OCI-LY1 (cell line): ENCODE results near the gene CSNK1D.

Source experiments
- H2AFZ ChIP-seq: fragments of 200-600 bp; sonication (generic), shearing (Covaris generic); 2 replicates; pipeline ENCODE4 v1.6.0; 2014; ENCODE audit warnings: antibody characterized with exemption, mild to moderate bottlenecking, low read length
- H3F3A ChIP-seq: fragments of 200-600 bp; sonication (generic), shearing (Covaris generic); 2 replicates; pipeline ENCODE4 v1.6.0; 2014; ENCODE audit warnings: mild to moderate bottlenecking, antibody characterized with exemption, low read length, moderate library complexity; ENCODE audit not compliant: insufficient read depth
- H3K27ac ChIP-seq: fragments of 200-600 bp; sonication (generic); 2 replicates; pipeline ENCODE4 v1.5.1; 2014; ENCODE audit warnings: low read length, mixed run types, mild to moderate bottlenecking, low read depth; ENCODE audit not compliant: poor library complexity, severe bottlenecking
- H3K27me3 ChIP-seq: fragments of 200-600 bp; sonication (generic); 2 replicates; pipeline ENCODE4 v1.6.0; 2014; ENCODE audit warnings: antibody characterized with exemption, mild to moderate bottlenecking, low read length, moderate library complexity; ENCODE audit not compliant: insufficient read depth
- H3K36me3 ChIP-seq: fragments of 200-600 bp; sonication (generic); 2 replicates; pipeline ENCODE4 v1.6.1; 2014; ENCODE audit warnings: mild to moderate bottlenecking, antibody characterized with exemption, low read length, moderate library complexity, mixed read lengths; ENCODE audit not compliant: insufficient read depth
- H3K4me1 ChIP-seq: fragments of 200-600 bp; sonication (generic); 2 replicates; pipeline ENCODE4 v1.5.1; 2014; ENCODE audit warnings: mild to moderate bottlenecking, low read length, moderate library complexity; ENCODE audit not compliant: insufficient read depth, severe bottlenecking
- H3K4me2 ChIP-seq: fragments of 200-600 bp; sonication (generic), shearing (Covaris generic); 2 replicates; pipeline ENCODE4 v1.6.1; 2014; ENCODE audit warnings: low read length
- H3K4me3 ChIP-seq: fragments of 200-600 bp; sonication (generic); 2 replicates; pipeline ENCODE4 v1.5.1; 2014; ENCODE audit warnings: low read length, low read depth, mild to moderate bottlenecking, mixed read lengths; ENCODE audit not compliant: poor library complexity, severe bottlenecking
- H3K79me2 ChIP-seq: fragments of 200-600 bp; shearing (Covaris generic); 2 replicates; pipeline ENCODE4 v1.6.1; 2016; ENCODE audit warnings: mixed run types, low read length, mixed read lengths; ENCODE audit not compliant: insufficient read depth
- H3K9ac ChIP-seq: fragments of 200-600 bp; sonication (generic), shearing (Covaris generic); 2 replicates; pipeline ENCODE4 v1.6.1; 2014; ENCODE audit warnings: mild to moderate bottlenecking, low read length, mixed read lengths
- H3K9me2 ChIP-seq: fragments of 200-600 bp; sonication (generic), shearing (Covaris generic); 2 replicates; pipeline ENCODE4 v1.6.1; 2014; ENCODE audit warnings: low read depth, mild to moderate bottlenecking, low read length, mixed read lengths
- H3K9me3 ChIP-seq: fragments of 200-600 bp; shearing (Covaris generic); 2 replicates; pipeline ENCODE4 v1.6.1; 2014; ENCODE audit warnings: low read length, mixed read lengths
- H4K20me1 ChIP-seq: fragments of 200-600 bp; sonication (generic), shearing (Covaris generic); 2 replicates; pipeline ENCODE4 v1.6.0; 2016; ENCODE audit warnings: mild to moderate bottlenecking, low read length; ENCODE audit not compliant: insufficient read depth
- CTCF ChIP-seq: fragments of 200-600 bp; sonication (generic), shearing (Covaris generic); IDR thresholded peaks from 2 replicates; pipeline ENCODE4 v1.5.1; 2017; ENCODE audit warnings: mild to moderate bottlenecking, antibody characterized with exemption, low read length, moderate library complexity, mixed read lengths
- EZH2 ChIP-seq: fragments of 200-600 bp; sonication (generic), shearing (Covaris generic); IDR thresholded peaks from 2 replicates; pipeline ENCODE4 v1.8.0; 2017; ENCODE audit warnings: borderline replicate concordance, mixed run types, mild to moderate bottlenecking, antibody characterized with exemption, low read length, moderate library complexity, mixed read lengths

CSNK1D gene

GRCh38 chr17:82238472-82239201 lies 34.9 kb downstream of the CSNK1D start:
- Histone ChIP-seq H4K20me1 (no peaks in the 10 kb centered on the region), H3F3A (no peaks in the 10 kb centered on the region), H3K9me2 (no peaks in the 10 kb centered on the region), H3K36me3 (peaks cover 25% of the 10 kb centered on the region), H3K9me3 (no peaks in the 10 kb centered on the region), H2AFZ (no peak overlapping the region), H3K9ac (no peak overlapping the region), H3K4me3 (no peak overlapping the region), H3K79me2 (no peaks in the 10 kb centered on the region), H3K27me3 (peaks cover 7% of the 10 kb centered on the region; the same call in 1 of the 2 replicates), H3K27ac (no peak overlapping the region), H3K4me2 (no peak overlapping the region), H3K4me1 (no peaks in the 10 kb centered on the region)
- TF ChIP-seq EZH2, result no peak
- TF ChIP-seq CTCF, result no peak

- no peak for TF ChIP-seq EZH2
- no peak for TF ChIP-seq CTCF
- H3K9me2 ChIP-seq, result no peaks in the 10 kb centered on the region
- H3K79me2 ChIP-seq, result no peaks in the 10 kb centered on the region
- H3K9ac ChIP-seq, result no peak overlapping the region
- peaks cover 18% of the 10 kb centered on the region for H3K36me3 ChIP-seq
- H3K4me2 ChIP-seq, result no peak overlapping the region
- H4K20me1 ChIP-seq, result no peaks in the 10 kb centered on the region
- no peaks in the 10 kb centered on the region for H3K9me3 ChIP-seq
- no peaks in the 10 kb centered on the region for H3K4me1 ChIP-seq
- H3K27ac ChIP-seq, result no peak overlapping the region
- H2AFZ ChIP-seq, result no peak overlapping the region
- peaks cover 7% of the 10 kb centered on the region; the same call in 1 of the 2 replicates for H3K27me3 ChIP-seq
- no peak overlapping the region for H3K4me3 ChIP-seq
- H3F3A ChIP-seq, result no peaks in the 10 kb centered on the region
These were observed 35.6 kb downstream of the CSNK1D start for GRCh38 chr17:82237746-82238471.

- no peak overlapping the region for H3K4me3 ChIP-seq
- TF ChIP-seq CTCF (no peak), EZH2 (no peak)
- peaks cover 11% of the 10 kb centered on the region; the same call in 1 of the 2 replicates for H3K36me3 ChIP-seq
- peaks cover 7% of the 10 kb centered on the region; the same call in 1 of the 2 replicates for H3K27me3 ChIP-seq
- no peak overlapping the region for H2AFZ ChIP-seq
- H3K9ac ChIP-seq, result no peak overlapping the region
- no peaks in the 10 kb centered on the region for H3K9me3 ChIP-seq
- H3K79me2 ChIP-seq, result no peaks in the 10 kb centered on the region
- no peaks in the 10 kb centered on the region for H3K9me2 ChIP-seq
- H3K4me1 ChIP-seq, result no peaks in the 10 kb centered on the region
- H3K4me2 ChIP-seq, result no peak overlapping the region
- H4K20me1 ChIP-seq, result no peaks in the 10 kb centered on the region
- H3K27ac ChIP-seq, result no peak overlapping the region
- H3F3A ChIP-seq, result no peaks in the 10 kb centered on the region
These were observed 36.3 kb downstream of the CSNK1D start for GRCh38 chr17:82237083-82237745.
